H1 (cell line): ENCODE results near the gene BZW1. TPM values are rescaled to one million over a fixed set of nuclear protein-coding genes. Genes with fewer than 3 reads are reported as not detected.

Experiments
- CTCF ChIA-PET: fragments of 300-600 bp; sonication (Branson Sonifier 250); formaldehyde crosslinking; loops from one replicate; lab custom pipeline; 2021; ENCODE audit not compliant: partially characterized antibody; lab: Charles Lee
- POLR2A ChIA-PET: fragments of 300-600 bp; sonication (Branson Sonifier 250); formaldehyde crosslinking; loops from one replicate; lab custom pipeline; 2021; ENCODE audit warnings: inconsistent platforms; ENCODE audit not compliant: partially characterized antibody; lab: Charles Lee
- DNase-seq, 2 experiments: peaks; one replicate each; pipeline versions ENCODE4 v3.0.0 to v3.0.0-alpha.2; 2010 to 2022; ENCODE audit warnings: low spot score in 2 of 2, low read depth in 1 of 2, mixed read lengths in 1 of 2
- FAIRE-seq: peaks from 2 replicates; lab custom pipeline; 2011; peaks lifted over from hg19 to GRCh38; lab: Jason Lieb, UNC
- H2AFZ ChIP-seq: 2 replicates; pipeline ENCODE4 v1.8.1; 2012; ENCODE audit warnings: low read length, inconsistent platforms
- H2AK5ac ChIP-seq: 2 replicates; pipeline ENCODE4 v1.6.1; 2013; ENCODE audit warnings: low read depth, low read length
- H2BK120ac ChIP-seq: replicated peaks from 2 replicates; pipeline ENCODE3; 2013; ENCODE audit warnings: low read depth, low read length, inconsistent platforms
- H2BK12ac ChIP-seq: 2 replicates; pipeline ENCODE4 v1.6.1; 2013; ENCODE audit warnings: low read depth, low read length
- H2BK15ac ChIP-seq: 2 replicates; pipeline ENCODE4 v1.6.1; 2013; ENCODE audit warnings: low read length
- H2BK20ac ChIP-seq: 2 replicates; pipeline ENCODE4 v1.6.1; 2013; ENCODE audit warnings: low read length
- H2BK5ac ChIP-seq: 2 replicates; pipeline ENCODE4 v1.6.1; 2013; ENCODE audit warnings: low read depth, low read length
- H3K14ac ChIP-seq: 2 replicates; pipeline ENCODE4 v1.6.1; 2013; ENCODE audit warnings: inconsistent platforms; ENCODE audit not compliant: insufficient read length
- H3K18ac ChIP-seq: 2 replicates; pipeline ENCODE4 v1.6.1; 2013; ENCODE audit warnings: low read length; ENCODE audit errors: extremely low read depth
- H3K23ac ChIP-seq: 2 replicates; pipeline ENCODE4 v1.6.1; 2013; ENCODE audit warnings: inconsistent platforms; ENCODE audit not compliant: insufficient read length
- H3K23me2 ChIP-seq: 2 replicates; pipeline ENCODE4 v1.6.1; 2013; ENCODE audit warnings: low read depth, low read length
- H3K27ac ChIP-seq: 2 replicates; pipeline ENCODE4 v1.6.1; 2011; ENCODE audit warnings: low read depth, low read length, inconsistent platforms
- H3K27me3 ChIP-seq, 4 experiments: replicated peaks in 1 of 4; 1 replicate in 1 of 4; 2 replicates in 3 of 4; pipeline versions ENCODE4 v1.6.1 to v1.8.1; 2011 to 2013; ENCODE audit warnings: low read length in 3 of 4, mild to moderate bottlenecking in 3 of 4, inconsistent platforms in 2 of 4, mixed read lengths in 2 of 4, moderate library complexity in 1 of 4; ENCODE audit not compliant: control insufficient read depth in 3 of 4, insufficient read depth in 3 of 4; ENCODE audit errors: extremely low read depth in 1 of 4
- H3K36me3 ChIP-seq, 4 experiments: 2 replicates each; pipeline versions ENCODE4 v1.6.1 to v1.8.1; 2011 to 2013; ENCODE audit warnings: mild to moderate bottlenecking in 4 of 4, low read length in 3 of 4, moderate library complexity in 2 of 4, control low read depth in 1 of 4, inconsistent platforms in 1 of 4; ENCODE audit not compliant: insufficient read depth in 4 of 4, control insufficient read depth in 2 of 4
- H3K4ac ChIP-seq: replicated peaks from 2 replicates; pipeline ENCODE3; 2013; ENCODE audit warnings: low read length, low read depth, mixed read lengths, inconsistent platforms; ENCODE audit not compliant: insufficient read length
- H3K4me1 ChIP-seq, 4 experiments: replicated peaks in 1 of 4; 1 replicate in 1 of 4; 2 replicates in 3 of 4; pipeline versions ENCODE4 v1.6.1 to v1.8.1; 2011 to 2013; ENCODE audit warnings: low read length in 3 of 4, inconsistent platforms in 2 of 4, mixed read lengths in 1 of 4; ENCODE audit not compliant: insufficient read depth in 4 of 4, control insufficient read depth in 3 of 4
- H3K4me2 ChIP-seq, 2 experiments: 2 replicates each; pipeline versions ENCODE4 v1.6.1 to v1.8.1; 2011 to 2013; ENCODE audit warnings: low read depth in 2 of 2, low read length in 2 of 2, control low read depth in 1 of 2, inconsistent platforms in 1 of 2, mild to moderate bottlenecking in 1 of 2; ENCODE audit not compliant: insufficient read depth in 1 of 2
- H3K4me3 ChIP-seq, 4 experiments: fragments of 200-600, 300-600 bp in 1 of 4; sonication (generic), shearing (Covaris generic), sonication (Bioruptor Twin) in 1 of 4; 2 replicates each; pipeline versions ENCODE4 v1.5.1 to v1.8.1; 2011 to 2016; ENCODE audit warnings: low read length in 4 of 4, low read depth in 3 of 4, control low read depth in 2 of 4, inconsistent platforms in 2 of 4, mild to moderate bottlenecking in 2 of 4, mixed read lengths in 1 of 4, moderate library complexity in 1 of 4; ENCODE audit not compliant: insufficient read depth in 2 of 4; ENCODE audit errors: extremely low read depth in 1 of 4
- H3K56ac ChIP-seq: replicated peaks from 2 replicates; pipeline ENCODE3; 2013; ENCODE audit warnings: low read depth, mild to moderate bottlenecking, mixed read lengths, low read length, inconsistent platforms; ENCODE audit not compliant: insufficient read length
- H3K79me1 ChIP-seq: 2 replicates; pipeline ENCODE4 v1.6.1; 2013; ENCODE audit warnings: low read depth, low read length, control low read depth
- H3K79me2 ChIP-seq, 2 experiments: 2 replicates each; pipeline versions ENCODE4 v1.6.1 to v1.8.1; 2012 to 2013; ENCODE audit warnings: low read length in 2 of 2, mild to moderate bottlenecking in 2 of 2, inconsistent platforms in 1 of 2; ENCODE audit not compliant: insufficient read depth in 2 of 2, control insufficient read depth in 1 of 2
- H3K9ac ChIP-seq, 4 experiments: replicated peaks in 1 of 4; 1 replicate in 1 of 4; 2 replicates in 3 of 4; pipeline versions ENCODE4 v1.6.1 to v1.8.1; 2011 to 2013; ENCODE audit warnings: low read depth in 3 of 4, low read length in 3 of 4, control low read depth in 2 of 4, mild to moderate bottlenecking in 2 of 4, moderate library complexity in 2 of 4, inconsistent platforms in 1 of 4; ENCODE audit errors: extremely low read depth in 1 of 4
- H3K9me3 ChIP-seq, 2 experiments: 2 replicates each; pipeline versions ENCODE4 v1.6.1 to v1.8.1; 2012 to 2013; ENCODE audit warnings: mild to moderate bottlenecking in 2 of 2, moderate library complexity in 2 of 2, control low read depth in 1 of 2, inconsistent platforms in 1 of 2, low read depth in 1 of 2, low read length in 1 of 2, mixed read lengths in 1 of 2; ENCODE audit not compliant: insufficient read depth in 2 of 2
- H4K20me1 ChIP-seq, 2 experiments: replicated peaks in 1 of 2; 2 replicates each; pipeline versions ENCODE3 to v1.8.1; 2011 to 2013; ENCODE audit warnings: inconsistent platforms in 2 of 2, low read length in 2 of 2, mild to moderate bottlenecking in 1 of 2; ENCODE audit not compliant: insufficient read depth in 2 of 2, control insufficient read depth in 1 of 2
- H4K5ac ChIP-seq: 2 replicates; pipeline ENCODE4 v1.6.1; 2013; ENCODE audit warnings: low read length, low read depth, mixed read lengths, inconsistent platforms; ENCODE audit not compliant: insufficient read length
- H4K8ac ChIP-seq: 2 replicates; pipeline ENCODE4 v1.8.0; 2013; ENCODE audit warnings: mild to moderate bottlenecking, moderate library complexity, low read length, inconsistent platforms; ENCODE audit not compliant: insufficient read depth; ENCODE audit errors: extremely low read depth
- H4K91ac ChIP-seq: replicated peaks from 2 replicates; pipeline ENCODE3; 2013; ENCODE audit warnings: low read length, mixed read lengths, inconsistent platforms; ENCODE audit not compliant: insufficient read length
- BACH1 ChIP-seq: IDR thresholded peaks from 2 replicates; pipeline ENCODE4 v1.6.1; 2012; ENCODE audit warnings: low read length, improper control_type of control experiment
- CBX5 ChIP-seq: fragments of 300-800, 300-1000 bp; sonication (generic); IDR thresholded peaks from 2 replicates; pipeline ENCODE4 v1.7.1; 2016; ENCODE audit warnings: antibody characterized with exemption, low read length, low read depth
- CHD1 ChIP-seq: IDR thresholded peaks from 2 replicates; pipeline ENCODE4 v1.6.1; 2012; ENCODE audit warnings: low read depth, low read length, improper control_type of control experiment
- CHD2 ChIP-seq: IDR thresholded peaks from 2 replicates; pipeline ENCODE4 v1.6.1; 2012; ENCODE audit warnings: low read length, improper control_type of control experiment
- E2F6 ChIP-seq: IDR thresholded peaks from 2 replicates; pipeline ENCODE4 v1.6.1; 2012; ENCODE audit warnings: inconsistent platforms
- RNF2 ChIP-seq: fragments of 200-900, 300-1000 bp; sonication (generic); IDR thresholded peaks from 2 replicates; pipeline ENCODE4 v1.7.1; 2016; ENCODE audit warnings: borderline replicate concordance, low read depth, mild to moderate bottlenecking, antibody characterized with exemption, low read length; ENCODE audit not compliant: poor library complexity, severe bottlenecking; ENCODE audit errors: missing control alignments
- TAF7 ChIP-seq: optimal IDR thresholded peaks from 2 replicates; pipeline ENCODE3; 2011; ENCODE audit warnings: low read depth, mild to moderate bottlenecking, inconsistent platforms, low read length, moderate library complexity, borderline replicate concordance
- ZNF274 ChIP-seq: IDR thresholded peaks from 2 replicates; pipeline ENCODE4 v1.7.0; 2012; ENCODE audit warnings: low read length, borderline replicate concordance; ENCODE audit errors: extremely low read depth
- WGBS, 2 experiments: shearing (Covaris generic) in 1 of 2; methylation state at CpG; one replicate each; pipeline versions ENCODE4 v1.1.6 to v1.1.7; 2013 to 2015; ENCODE audit warnings: low lambda C conversion rate in 2 of 2, mixed read lengths in 2 of 2, inconsistent platforms in 1 of 2, low coverage in 1 of 2, missing lambda C conversion rate in 1 of 2; ENCODE audit not compliant: insufficient replicate concordance in 2 of 2, insufficient coverage in 1 of 2, insufficient read length in 1 of 2; ENCODE audit errors: extremely low coverage in 1 of 2, missing lambda C conversion rate in 1 of 2; 5-methylcytosine and 5-hydroxymethylcytosine counted together
- polyA plus RNA-seq, 7 experiments: library from polyadenylated mRNA; depleted of rRNA in 3 of 7; stranded (reverse) in 5 of 7; unstranded in 2 of 7; fragments of >200 nt in 5 of 7; fragments of 200-250 nt in 2 of 7; gene quantifications; 1 replicate in 5 of 7; 2 replicates in 1 of 7; 4 replicates in 1 of 7; pipeline versions ENCODE4 v1.2.1 to v1.2.3, GENCODE V29; 2011 to 2013; ENCODE audit warnings: missing spikeins in 2 of 7, mixed read lengths in 2 of 7
- total RNA-seq: library from RNA; stranded (reverse); fragmentation: NEBNext Ultra II Directional; extraction: Animal tissue kit (Norgen Biotek cat#: 25700); gene quantifications from 2 replicates; pipeline ENCODE4 v1.2.1, GENCODE V29; 2021

Gene BZW1
- total and polyA plus RNA-seq, 2 of the 8 experiments (the other 6 are each of a cell fraction or from before 2014, with no cell fraction given): 152 to 335 TPM

GRCh38 chr2:200796561-200796960 is 15.1 kb upstream of the BZW1 start:
- FAIRE-seq (no peak), DNase-seq (no peak)
- H4K5ac ChIP-seq: no peak overlapping the region
- H3K36me3 ChIP-seq: no peaks in the 10 kb centered on the region
- H2AFZ ChIP-seq: no peak overlapping the region
- H3K4me3 ChIP-seq: no peak overlapping the region
- H3K23ac ChIP-seq: no peak overlapping the region
- no peak overlapping the region for H3K27ac ChIP-seq
- H3K4ac ChIP-seq: no peak overlapping the region
- H4K8ac ChIP-seq: no peak overlapping the region
- H2BK15ac ChIP-seq: no peak overlapping the region
- WGBS, 2 experiments: 88% methylated on average over 1 of the region's 1 CpG; no CpG with 5 or more reads in 1 of the 2 experiments
- ChIA-PET CTCF (interaction anchor here (0.6 to 1.7 kb wide), 5 partner anchors 9 to 822 kb away, joined by 3 to 8 read pairs (median 3); no protein-coding TSS in a partner anchor), POLR2A (no interaction called here)
- no peaks in the 10 kb centered on the region for H3K23me2 ChIP-seq
- H2BK5ac ChIP-seq: no peak overlapping the region
- H3K27me3 ChIP-seq: no peaks in the 10 kb centered on the region
- H3K79me2 ChIP-seq: no peaks in the 10 kb centered on the region
- no peak overlapping the region for H3K9ac ChIP-seq
- 0 out of 7 replicates have a peak, but pooled peaks cover 0 to 2% (median 0%) of the 10 kb centered on the region in 4 experiments for H3K4me1 ChIP-seq
- H2BK20ac ChIP-seq: no peak overlapping the region
- H2AK5ac ChIP-seq: no peak overlapping the region
- no peaks in the 10 kb centered on the region for H3K9me3 ChIP-seq
- H3K18ac ChIP-seq: no peak overlapping the region
- H3K14ac ChIP-seq: no peak overlapping the region
- no peak overlapping the region for H2BK12ac ChIP-seq
- H3K4me2 ChIP-seq: no peak overlapping the region
- no peak overlapping the region for H2BK120ac ChIP-seq
- no peak overlapping the region for H3K56ac ChIP-seq
- no peak overlapping the region for H4K91ac ChIP-seq
- no peaks in the 10 kb centered on the region for H3K79me1 ChIP-seq
- no peaks in the 10 kb centered on the region for H4K20me1 ChIP-seq
- TF ChIP-seq CBX5 (no peak), CHD1 (no peak), ZNF274 (no peak), BACH1 (no peak), E2F6 (no peak), CHD2 (no peak), TAF7 (no peak), RNF2 (no peak)
